Measurements from ENCODE around the gene GPS2. TPM values are rescaled to one million over a fixed set of nuclear protein-coding genes. Genes with fewer than 3 reads are reported as not detected.
A peak's percentile ranks its signal among the peaks of the same experiment; 100 is the strongest.

GPS2 gene
- total and polyA plus RNA-seq, 7 donors = 71.8 to 197 (median 101) TPM

GRCh38 chr17:7289256-7290032 lies 25.7 kb downstream of the GPS2 start:
- H3K27me3 ChIP-seq (ENCODE audit: insufficient read depth in 3 of 3, low read length in 2 of 3) = peaks cover 0 to 9% (median 0%) of the 10 kb centered on the region in 3 donors
- TF ChIP-seq, protein P1, sequence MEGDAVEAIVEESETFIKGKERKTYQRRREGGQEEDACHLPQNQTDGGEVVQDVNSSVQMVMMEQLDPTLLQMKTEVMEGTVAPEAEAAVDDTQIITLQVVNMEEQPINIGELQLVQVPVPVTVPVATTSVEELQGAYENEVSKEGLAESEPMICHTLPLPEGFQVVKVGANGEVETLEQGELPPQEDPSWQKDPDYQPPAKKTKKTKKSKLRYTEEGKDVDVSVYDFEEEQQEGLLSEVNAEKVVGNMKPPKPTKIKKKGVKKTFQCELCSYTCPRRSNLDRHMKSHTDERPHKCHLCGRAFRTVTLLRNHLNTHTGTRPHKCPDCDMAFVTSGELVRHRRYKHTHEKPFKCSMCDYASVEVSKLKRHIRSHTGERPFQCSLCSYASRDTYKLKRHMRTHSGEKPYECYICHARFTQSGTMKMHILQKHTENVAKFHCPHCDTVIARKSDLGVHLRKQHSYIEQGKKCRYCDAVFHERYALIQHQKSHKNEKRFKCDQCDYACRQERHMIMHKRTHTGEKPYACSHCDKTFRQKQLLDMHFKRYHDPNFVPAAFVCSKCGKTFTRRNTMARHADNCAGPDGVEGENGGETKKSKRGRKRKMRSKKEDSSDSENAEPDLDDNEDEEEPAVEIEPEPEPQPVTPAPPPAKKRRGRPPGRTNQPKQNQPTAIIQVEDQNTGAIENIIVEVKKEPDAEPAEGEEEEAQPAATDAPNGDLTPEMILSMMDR (IDR thresholded peaks at IDR 0.05) = no peak
- peaks cover 27% of the 10 kb centered on the region for H3K4me1 ChIP-seq
- H3K4me3 ChIP-seq = no peak overlapping the region
- peak in 1 of 2 donors; percentile 79 for DNase-seq
- peaks cover 0 to 34% of the 10 kb centered on the region in 2 donors for H3K36me3 ChIP-seq (ENCODE audit: insufficient read depth in 1 of 2, low read depth in 1 of 2)
- ATAC-seq = peak; percentile 24 to 48 (median 37)
- no peaks in the 10 kb centered on the region for H3K9me3 ChIP-seq
- WGBS, 3 donors = 32 to 62% (median 38%) methylated on average over 10 to 18 of the region's 18 CpGs
- intact Hi-C loops (cut with DNase I) = no loop called here
- peak overlapping the region; percentile 46 for H3K27ac ChIP-seq

GRCh38 chr17:7285679-7286078 lies 29.5 kb downstream of the GPS2 start:
- intact Hi-C loops (cut with DNase I) = no loop called here
- no peak for DNase-seq
- Histone ChIP-seq H3K27ac (peak overlapping the region; percentile 96), H3K4me3 (no peak overlapping the region), H3K27me3 (ENCODE audit: insufficient read depth in 3 of 3, low read length in 2 of 3) (no peaks in the 10 kb centered on the region), H3K9me3 (no peaks in the 10 kb centered on the region), H3K36me3 (ENCODE audit: insufficient read depth in 1 of 2, low read depth in 1 of 2) (peaks cover 0 to 44% of the 10 kb centered on the region in 2 donors), H3K4me1 (peaks cover 30% of the 10 kb centered on the region)
- no peak for ATAC-seq
- TF ChIP-seq, protein P1 (IDR thresholded peaks at IDR 0.05) = no peak
- 60 to 78% (median 62%) methylated on average over 12 of the region's 12 CpGs for WGBS, 3 donors

GRCh38 chr17:7284911-7285310 lies 30.2 kb downstream of the GPS2 start:
- DNase-seq = no peak
- 81 to 93% (median 82%) methylated on average over 16 of the region's 16 CpGs for WGBS, 3 donors
- intact Hi-C loops (cut with DNase I) = loop anchor here in 1 of 2 donors (5.0 kb wide), 1 partner anchor 62 kb away; no protein-coding TSS in a partner anchor
- peak overlapping the region; percentile 96 for H3K27ac ChIP-seq
- no peak for ATAC-seq
- H3K4me3 ChIP-seq = no peak overlapping the region
- H3K36me3 ChIP-seq (ENCODE audit: insufficient read depth in 1 of 2, low read depth in 1 of 2) = peaks cover 0 to 44% of the 10 kb centered on the region in 2 donors
- H3K4me1 ChIP-seq = peaks cover 28% of the 10 kb centered on the region
- H3K9me3 ChIP-seq = no peaks in the 10 kb centered on the region
- H3K27me3 ChIP-seq (ENCODE audit: insufficient read depth in 3 of 3, low read length in 2 of 3) = no peaks in the 10 kb centered on the region
- TF ChIP-seq, protein P1 (IDR thresholded peaks at IDR 0.05) = no peak

DNA sequence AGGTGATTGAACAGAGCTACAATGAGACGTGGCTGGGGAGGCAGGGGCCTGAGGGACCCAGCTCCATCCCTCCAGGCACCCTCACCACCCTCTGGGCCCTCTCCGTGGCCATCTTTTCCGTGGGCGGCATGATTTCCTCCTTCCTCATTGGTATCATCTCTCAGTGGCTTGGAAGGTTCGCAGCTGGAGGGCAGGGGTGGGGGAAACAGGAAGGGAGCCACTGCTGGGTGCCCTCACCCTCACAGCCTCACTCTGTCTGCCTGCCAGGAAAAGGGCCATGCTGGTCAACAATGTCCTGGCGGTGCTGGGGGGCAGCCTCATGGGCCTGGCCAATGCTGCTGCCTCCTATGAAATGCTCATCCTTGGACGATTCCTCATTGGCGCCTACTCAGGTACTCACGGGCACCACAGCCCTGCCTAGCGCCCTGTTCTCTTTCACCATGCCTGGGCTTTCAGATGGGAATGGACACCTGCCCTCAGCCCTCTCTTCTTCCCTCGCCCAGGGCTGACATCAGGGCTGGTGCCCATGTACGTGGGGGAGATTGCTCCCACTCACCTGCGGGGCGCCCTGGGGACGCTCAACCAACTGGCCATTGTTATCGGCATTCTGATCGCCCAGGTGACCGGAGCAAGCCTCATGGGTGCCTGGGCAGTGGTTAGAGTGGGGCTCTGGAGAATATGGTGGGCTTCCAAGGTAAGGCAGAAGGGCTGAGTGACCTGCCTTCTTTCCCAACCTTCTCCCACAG lies 31.5 kb downstream of the GPS2 start:
- 49 to 65% (median 49%) methylated on average over 15 to 18 of the region's 18 CpGs for WGBS, 3 donors
- Histone ChIP-seq H3K4me1 (peaks cover 29% of the 10 kb centered on the region), H3K27me3 (ENCODE audit: insufficient read depth in 3 of 3, low read length in 2 of 3) (no peaks in the 10 kb centered on the region), H3K4me3 (peak overlapping the region; percentile 86), H3K9me3 (no peaks in the 10 kb centered on the region), H3K36me3 (ENCODE audit: insufficient read depth in 1 of 2, low read depth in 1 of 2) (peaks cover 0 to 44% of the 10 kb centered on the region in 2 donors), H3K27ac (peak overlapping the region; percentile 96)
- intact Hi-C loops (cut with DNase I) = loop anchor here in 1 of 2 donors (5.0 kb wide), 1 partner anchor 64 kb away; no protein-coding TSS in a partner anchor
- ATAC-seq = no peak
- TF ChIP-seq, protein P1 (IDR thresholded peaks at IDR 0.05) = no peak
- peak in 1 of 2 donors; percentile 69 for DNase-seq

All from psoas muscle (tissue), 8 donors.